Amygdala (tissue), 56 donors: ENCODE data around the gene MYO9A.
"Not testable (repeated sequence)": the region's sequence is repeated elsewhere in the genome, so short reads cannot be mapped to it uniquely, and the experiment has no call there.

ENCODE experiments used
- DNase-seq, 56 donors: peaks; one replicate each; lab custom pipeline; 2025; lab: John Stamatoyannopoulos, UW

The MYO9A gene

GRCh38 chr15:71889385-71889784 is 228.6 kb downstream of the MYO9A start:
- no peak for DNase-seq

- DNase-seq: no peak
These were observed 229.2 kb downstream of the MYO9A start for GRCh38 chr15:71888797-71889196.

- DNase-seq: no peak
These were observed 232.6 kb downstream of the MYO9A start for GRCh38 chr15:71885390-71885789.

- no peak for DNase-seq
These were observed 234.5 kb downstream of the MYO9A start for GRCh38 chr15:71883447-71883846.

- DNase-seq: no peak
These were observed 237.7 kb downstream of the MYO9A start for GRCh38 chr15:71880276-71880675.

- no peak for DNase-seq
These were observed 243.7 kb downstream of the MYO9A start for GRCh38 chr15:71874245-71874644.

- DNase-seq: not testable (repeated sequence)
These were observed 259.7 kb downstream of the MYO9A start for GRCh38 chr15:71858232-71858631.

GRCh38 chr15:71853543-71853942 is 264.4 kb downstream of the MYO9A start:
- DNase-seq: no peak

- no peak for DNase-seq
These were observed 273.0 kb downstream of the MYO9A start for GRCh38 chr15:71844916-71845315.

GRCh38 chr15:71841563-71841962 is 276.4 kb downstream of the MYO9A start:
- no peak for DNase-seq

GRCh38 chr15:71830981-71831380 is 287.0 kb downstream of the MYO9A start:
- no peak for DNase-seq

GRCh38 chr15:71826196-71826595 is 291.8 kb downstream of the MYO9A start:
- no peak for DNase-seq

GRCh38 chr15:71825021-71825730 is 292.8 kb downstream of the MYO9A start:
- DNase-seq: no peak

- no peak for DNase-seq
These were observed 294.1 kb downstream of the MYO9A start for GRCh38 chr15:71823801-71824200.

- no peak for DNase-seq
These were observed 294.9 kb downstream of the MYO9A start for GRCh38 chr15:71822890-71823630.

GRCh38 chr15:71821547-71822129 is 296.3 kb downstream of the MYO9A start:
- no peak for DNase-seq

- DNase-seq: no peak
These were observed 297.8 kb downstream of the MYO9A start for GRCh38 chr15:71820127-71820526.

GRCh38 chr15:71817351-71817750 is 300.6 kb downstream of the MYO9A start:
- no peak for DNase-seq

- DNase-seq: no peak
These were observed 302.6 kb downstream of the MYO9A start for GRCh38 chr15:71815301-71815700.

- no peak for DNase-seq
These were observed 304.1 kb downstream of the MYO9A start for GRCh38 chr15:71813723-71814470.
